Measurements from ENCODE around the gene CDK8. TPM values are rescaled to one million over a fixed set of nuclear protein-coding genes. Genes with fewer than 3 reads are reported as not detected.

The CDK8 gene
- total and polyA plus RNA-seq, 8 donors: 7.3 to 12.5 (median 9.9) TPM

DNA sequence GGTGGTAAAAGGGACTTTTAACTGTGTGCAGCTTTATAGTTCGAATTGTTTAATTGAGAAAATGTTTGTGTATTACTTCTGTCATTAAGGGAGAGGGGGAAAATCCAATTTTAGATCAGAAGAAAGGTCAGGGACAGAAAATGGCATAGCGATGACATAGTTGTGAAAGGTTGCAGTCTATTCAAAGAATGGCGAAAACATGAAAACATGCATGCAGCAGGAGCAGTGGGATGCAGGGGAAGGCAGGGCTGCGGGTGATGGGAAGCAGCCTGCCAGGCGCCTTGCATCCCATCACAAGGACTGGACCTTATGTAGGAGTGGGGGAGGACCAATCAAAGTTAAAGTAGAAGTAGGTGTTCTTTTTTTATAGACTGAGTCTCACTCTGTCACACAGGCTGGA lies 125.9 kb downstream of the CDK8 start:
- Histone ChIP-seq H3K4me3 (no peak overlapping the region), H3K27ac (no peak overlapping the region), H3K27me3 (no peaks in the 10 kb centered on the region), H3K4me1 (no peaks in the 10 kb centered on the region), H3K36me3 (no peaks in the 10 kb centered on the region), H3K9me3 (no peaks in the 10 kb centered on the region)
- FAIRE-seq (no peak), DNase-seq (no peak), ATAC-seq (no peak)
- TF ChIP-seq, protein P1, sequence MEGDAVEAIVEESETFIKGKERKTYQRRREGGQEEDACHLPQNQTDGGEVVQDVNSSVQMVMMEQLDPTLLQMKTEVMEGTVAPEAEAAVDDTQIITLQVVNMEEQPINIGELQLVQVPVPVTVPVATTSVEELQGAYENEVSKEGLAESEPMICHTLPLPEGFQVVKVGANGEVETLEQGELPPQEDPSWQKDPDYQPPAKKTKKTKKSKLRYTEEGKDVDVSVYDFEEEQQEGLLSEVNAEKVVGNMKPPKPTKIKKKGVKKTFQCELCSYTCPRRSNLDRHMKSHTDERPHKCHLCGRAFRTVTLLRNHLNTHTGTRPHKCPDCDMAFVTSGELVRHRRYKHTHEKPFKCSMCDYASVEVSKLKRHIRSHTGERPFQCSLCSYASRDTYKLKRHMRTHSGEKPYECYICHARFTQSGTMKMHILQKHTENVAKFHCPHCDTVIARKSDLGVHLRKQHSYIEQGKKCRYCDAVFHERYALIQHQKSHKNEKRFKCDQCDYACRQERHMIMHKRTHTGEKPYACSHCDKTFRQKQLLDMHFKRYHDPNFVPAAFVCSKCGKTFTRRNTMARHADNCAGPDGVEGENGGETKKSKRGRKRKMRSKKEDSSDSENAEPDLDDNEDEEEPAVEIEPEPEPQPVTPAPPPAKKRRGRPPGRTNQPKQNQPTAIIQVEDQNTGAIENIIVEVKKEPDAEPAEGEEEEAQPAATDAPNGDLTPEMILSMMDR (IDR thresholded peaks at IDR 0.05): no peak
- intact Hi-C loops (cut with DNase I): no loop called here
- WGBS, 2 donors: 96 to 97% methylated on average over 5 of the region's 5 CpGs

DNA sequence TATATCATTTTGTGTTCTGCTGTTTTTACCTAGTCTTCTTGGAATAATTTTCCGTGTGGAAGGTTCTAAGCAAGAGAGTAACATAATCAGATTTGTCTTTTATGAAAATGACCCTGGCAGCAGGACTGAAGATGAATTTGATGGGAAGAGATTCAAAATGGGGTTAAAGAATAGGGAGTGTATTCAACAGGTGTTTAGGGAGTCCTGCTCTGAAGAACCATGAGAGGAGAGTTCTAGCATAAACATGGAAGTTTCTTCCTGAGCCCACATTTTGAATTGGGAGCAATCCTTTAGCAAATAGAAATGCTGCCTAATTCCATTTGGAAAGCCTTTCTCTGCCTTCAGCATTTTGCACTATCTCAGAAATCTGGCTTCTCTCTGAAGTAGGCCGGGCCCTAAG lies 127.0 kb downstream of the CDK8 start:
- no peaks in the 10 kb centered on the region for H3K27me3 ChIP-seq
- H3K36me3 ChIP-seq: no peaks in the 10 kb centered on the region
- DNase-seq (no peak), FAIRE-seq (no peak), ATAC-seq (no peak)
- no peaks in the 10 kb centered on the region for H3K4me1 ChIP-seq
- no peak overlapping the region for H3K27ac ChIP-seq
- 80 to 91% methylated on average over 2 of the region's 2 CpGs for WGBS, 2 donors
- TF ChIP-seq, protein P1 (IDR thresholded peaks at IDR 0.05): no peak
- intact Hi-C loops (cut with DNase I): no loop called here
- no peak overlapping the region for H3K4me3 ChIP-seq
- no peaks in the 10 kb centered on the region for H3K9me3 ChIP-seq

GRCh38 chr13:26382366-26382765 lies 128.4 kb downstream of the CDK8 start:
- TF ChIP-seq, protein P1 (IDR thresholded peaks at IDR 0.05): no peak
- no peaks in the 10 kb centered on the region for H3K9me3 ChIP-seq
- H3K4me3 ChIP-seq: no peak overlapping the region
- intact Hi-C loops (cut with DNase I): no loop called here
- H3K27me3 ChIP-seq: no peaks in the 10 kb centered on the region
- no peak for FAIRE-seq
- H3K27ac ChIP-seq: no peak overlapping the region
- no peak for ATAC-seq
- H3K36me3 ChIP-seq: no peaks in the 10 kb centered on the region
- WGBS, 2 donors: 90 to 94% methylated on average over 2 of the region's 2 CpGs
- H3K4me1 ChIP-seq: no peaks in the 10 kb centered on the region
- DNase-seq: no peak

- Histone ChIP-seq H3K9me3 (no peaks in the 10 kb centered on the region), H3K27ac (no peak overlapping the region), H3K4me1 (no peaks in the 10 kb centered on the region), H3K4me3 (no peak overlapping the region), H3K27me3 (no peaks in the 10 kb centered on the region), H3K36me3 (no peaks in the 10 kb centered on the region)
- intact Hi-C loops (cut with DNase I): no loop called here
- FAIRE-seq (no peak), DNase-seq (no peak), ATAC-seq (no peak)
- WGBS, 2 donors: 87% methylated on average over 4 of the region's 4 CpGs
- TF ChIP-seq, protein P1 (IDR thresholded peaks at IDR 0.05): no peak
Observed at GRCh38 chr13:26382835-26383234, 128.9 kb downstream of the CDK8 start.

GRCh38 chr13:26384587-26384986 lies 130.7 kb downstream of the CDK8 start:
- DNase-seq (no peak), ATAC-seq (no peak), FAIRE-seq (no peak)
- no peaks in the 10 kb centered on the region for H3K9me3 ChIP-seq
- H3K27ac ChIP-seq: no peak overlapping the region
- no peak overlapping the region for H3K4me3 ChIP-seq
- H3K36me3 ChIP-seq: peaks cover 0 to 2% (median 0%) of the 10 kb centered on the region in 3 donors
- H3K27me3 ChIP-seq: no peaks in the 10 kb centered on the region
- TF ChIP-seq, protein P1 (IDR thresholded peaks at IDR 0.05): no peak
- 80 to 89% methylated on average over 1 of the region's 1 CpG for WGBS, 2 donors
- no peaks in the 10 kb centered on the region for H3K4me1 ChIP-seq
- intact Hi-C loops (cut with DNase I): no loop called here
